ENCODE data around the gene SPG7.

DNA sequence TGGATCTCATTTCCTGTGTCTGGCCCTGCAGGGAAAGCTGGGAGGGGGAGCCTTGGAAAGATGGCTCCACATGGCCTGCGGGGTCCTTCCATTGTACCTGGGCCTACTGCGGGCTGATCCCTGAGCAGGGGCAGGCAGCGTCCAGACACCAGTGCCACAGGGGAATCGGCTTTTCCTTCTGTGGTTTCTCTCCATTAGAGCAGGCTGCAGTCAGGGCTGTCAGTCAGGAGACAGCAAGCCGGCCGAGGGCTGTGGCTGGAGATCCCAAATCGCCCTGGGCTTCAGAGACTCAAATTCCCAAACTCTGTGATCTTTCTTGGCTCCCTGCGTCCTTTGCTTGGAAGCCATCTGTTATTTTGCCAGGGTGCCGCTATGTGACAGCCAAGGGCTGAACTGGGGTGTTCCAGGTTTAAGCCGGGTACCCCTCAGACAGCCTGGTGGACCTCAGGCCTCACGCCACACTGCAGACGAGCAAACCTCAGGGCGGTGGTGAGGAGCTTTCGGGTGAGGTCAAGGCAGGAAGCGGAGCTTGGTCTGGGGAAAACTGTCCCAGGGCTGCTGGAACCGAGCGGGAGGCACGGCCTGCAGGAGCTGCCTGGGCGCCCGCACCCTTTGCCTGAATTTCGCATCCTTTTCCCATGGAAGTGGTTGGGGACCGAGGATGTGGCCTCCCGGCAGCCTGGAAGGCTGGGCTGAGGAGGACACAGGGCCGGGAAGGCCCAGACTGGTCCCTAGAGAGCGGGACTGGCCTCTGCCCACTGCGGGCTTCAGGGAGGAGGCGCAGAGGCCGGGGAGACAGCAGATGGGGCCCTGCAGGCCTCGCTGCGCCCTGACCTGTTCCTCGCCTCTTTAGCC, 65.8 kb downstream of the SPG7 start:
- TF ChIP-seq EHF (CRISPR knock-in tag; IDR thresholded peaks at IDR 0.05), result no peak
- TF ChIP-seq, protein P1, sequence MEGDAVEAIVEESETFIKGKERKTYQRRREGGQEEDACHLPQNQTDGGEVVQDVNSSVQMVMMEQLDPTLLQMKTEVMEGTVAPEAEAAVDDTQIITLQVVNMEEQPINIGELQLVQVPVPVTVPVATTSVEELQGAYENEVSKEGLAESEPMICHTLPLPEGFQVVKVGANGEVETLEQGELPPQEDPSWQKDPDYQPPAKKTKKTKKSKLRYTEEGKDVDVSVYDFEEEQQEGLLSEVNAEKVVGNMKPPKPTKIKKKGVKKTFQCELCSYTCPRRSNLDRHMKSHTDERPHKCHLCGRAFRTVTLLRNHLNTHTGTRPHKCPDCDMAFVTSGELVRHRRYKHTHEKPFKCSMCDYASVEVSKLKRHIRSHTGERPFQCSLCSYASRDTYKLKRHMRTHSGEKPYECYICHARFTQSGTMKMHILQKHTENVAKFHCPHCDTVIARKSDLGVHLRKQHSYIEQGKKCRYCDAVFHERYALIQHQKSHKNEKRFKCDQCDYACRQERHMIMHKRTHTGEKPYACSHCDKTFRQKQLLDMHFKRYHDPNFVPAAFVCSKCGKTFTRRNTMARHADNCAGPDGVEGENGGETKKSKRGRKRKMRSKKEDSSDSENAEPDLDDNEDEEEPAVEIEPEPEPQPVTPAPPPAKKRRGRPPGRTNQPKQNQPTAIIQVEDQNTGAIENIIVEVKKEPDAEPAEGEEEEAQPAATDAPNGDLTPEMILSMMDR (IDR thresholded peaks at IDR 0.05), result no peak
- no peak for TF ChIP-seq ESRRA (IDR thresholded peaks at IDR 0.05; ENCODE audit: borderline replicate concordance, low read length)
- no peak for TF ChIP-seq POLR2A (IDR thresholded peaks at IDR 0.05; ENCODE audit: low read length)
- no peak for TF ChIP-seq CEBPB (IDR thresholded peaks at IDR 0.05)
- no peak for TF ChIP-seq CBX2 (IDR thresholded peaks at IDR 0.05; ENCODE audit: borderline replicate concordance, low read depth)
- TF ChIP-seq RAD21 (conservative IDR thresholded peaks at IDR 0.05 in 1 of 2, IDR thresholded peaks at IDR 0.05 in 1 of 2), result no peak
- TF ChIP-seq, protein P2, sequence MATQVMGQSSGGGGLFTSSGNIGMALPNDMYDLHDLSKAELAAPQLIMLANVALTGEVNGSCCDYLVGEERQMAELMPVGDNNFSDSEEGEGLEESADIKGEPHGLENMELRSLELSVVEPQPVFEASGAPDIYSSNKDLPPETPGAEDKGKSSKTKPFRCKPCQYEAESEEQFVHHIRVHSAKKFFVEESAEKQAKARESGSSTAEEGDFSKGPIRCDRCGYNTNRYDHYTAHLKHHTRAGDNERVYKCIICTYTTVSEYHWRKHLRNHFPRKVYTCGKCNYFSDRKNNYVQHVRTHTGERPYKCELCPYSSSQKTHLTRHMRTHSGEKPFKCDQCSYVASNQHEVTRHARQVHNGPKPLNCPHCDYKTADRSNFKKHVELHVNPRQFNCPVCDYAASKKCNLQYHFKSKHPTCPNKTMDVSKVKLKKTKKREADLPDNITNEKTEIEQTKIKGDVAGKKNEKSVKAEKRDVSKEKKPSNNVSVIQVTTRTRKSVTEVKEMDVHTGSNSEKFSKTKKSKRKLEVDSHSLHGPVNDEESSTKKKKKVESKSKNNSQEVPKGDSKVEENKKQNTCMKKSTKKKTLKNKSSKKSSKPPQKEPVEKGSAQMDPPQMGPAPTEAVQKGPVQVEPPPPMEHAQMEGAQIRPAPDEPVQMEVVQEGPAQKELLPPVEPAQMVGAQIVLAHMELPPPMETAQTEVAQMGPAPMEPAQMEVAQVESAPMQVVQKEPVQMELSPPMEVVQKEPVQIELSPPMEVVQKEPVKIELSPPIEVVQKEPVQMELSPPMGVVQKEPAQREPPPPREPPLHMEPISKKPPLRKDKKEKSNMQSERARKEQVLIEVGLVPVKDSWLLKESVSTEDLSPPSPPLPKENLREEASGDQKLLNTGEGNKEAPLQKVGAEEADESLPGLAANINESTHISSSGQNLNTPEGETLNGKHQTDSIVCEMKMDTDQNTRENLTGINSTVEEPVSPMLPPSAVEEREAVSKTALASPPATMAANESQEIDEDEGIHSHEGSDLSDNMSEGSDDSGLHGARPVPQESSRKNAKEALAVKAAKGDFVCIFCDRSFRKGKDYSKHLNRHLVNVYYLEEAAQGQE (IDR thresholded peaks at IDR 0.05), result no peak
- no peak for TF ChIP-seq BHLHE40 (IDR thresholded peaks at IDR 0.05; ENCODE audit: low read depth, low read length)
